ENCODE data around the gene ALPL.

The ALPL gene

DNA sequence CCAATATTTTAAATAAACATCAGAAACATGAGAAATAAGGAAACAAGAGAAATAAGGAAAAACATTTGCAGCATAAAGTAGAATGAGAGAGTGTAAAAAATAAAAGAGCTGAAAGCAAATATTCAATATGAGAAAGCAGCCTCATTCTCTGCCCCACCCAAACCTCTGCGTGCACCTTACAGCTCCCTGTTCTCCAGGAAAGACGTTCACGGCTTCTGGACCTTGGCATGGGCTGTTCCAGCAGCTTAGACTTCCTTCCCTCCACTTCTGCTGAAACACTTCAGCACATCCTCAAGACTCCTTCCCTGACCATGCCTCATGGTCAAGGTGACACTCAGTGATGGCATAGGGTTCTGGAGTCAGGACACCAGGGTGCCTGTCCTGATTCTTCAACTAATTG is 23.3 kb downstream of the ALPL start:
- no peak for DNase-seq

GRCh38 chr1:21532992-21533534 is 23.8 kb downstream of the ALPL start:
- no peak for DNase-seq

GRCh38 chr1:21534146-21534545 is 24.9 kb downstream of the ALPL start:
- DNase-seq: no peak

DNA sequence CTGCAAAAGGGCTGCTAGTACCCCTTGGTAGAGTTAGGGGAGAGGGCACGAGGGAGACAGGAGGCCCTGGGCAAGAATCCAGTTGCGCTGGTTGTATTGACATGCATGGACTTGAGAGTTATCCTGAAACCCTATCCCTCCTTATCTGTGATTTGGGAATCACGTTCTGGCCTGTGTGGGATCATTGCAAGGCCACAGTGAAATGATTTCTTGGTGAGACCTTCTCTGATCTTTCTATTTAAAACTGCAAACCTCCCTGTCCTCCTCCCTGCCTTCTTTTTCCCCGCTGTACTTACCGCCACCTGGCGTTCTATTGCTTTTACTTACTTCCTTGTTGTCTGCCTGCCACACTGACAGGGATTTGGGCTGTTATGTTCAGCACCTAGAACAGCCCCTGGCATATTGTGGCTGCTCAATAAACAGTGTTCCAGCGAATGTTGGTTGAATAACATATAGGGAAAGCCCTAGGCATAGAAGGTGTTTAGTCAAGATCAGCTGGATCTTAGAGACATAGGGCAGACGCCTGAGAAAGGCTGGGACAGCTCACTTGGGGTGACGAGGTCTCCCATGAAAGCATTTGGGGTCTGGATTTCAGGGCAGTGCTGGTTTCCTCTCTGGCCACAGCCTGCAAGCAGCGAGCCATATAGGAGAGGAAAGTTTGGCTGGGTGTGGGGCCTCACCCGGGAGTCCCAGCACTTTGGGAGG is 25.6 kb downstream of the ALPL start:
- peak; percentile 46 for DNase-seq

- DNase-seq: peak; percentile 57
Observed at GRCh38 chr1:21536218-21536617, 27.0 kb downstream of the ALPL start.

DNA sequence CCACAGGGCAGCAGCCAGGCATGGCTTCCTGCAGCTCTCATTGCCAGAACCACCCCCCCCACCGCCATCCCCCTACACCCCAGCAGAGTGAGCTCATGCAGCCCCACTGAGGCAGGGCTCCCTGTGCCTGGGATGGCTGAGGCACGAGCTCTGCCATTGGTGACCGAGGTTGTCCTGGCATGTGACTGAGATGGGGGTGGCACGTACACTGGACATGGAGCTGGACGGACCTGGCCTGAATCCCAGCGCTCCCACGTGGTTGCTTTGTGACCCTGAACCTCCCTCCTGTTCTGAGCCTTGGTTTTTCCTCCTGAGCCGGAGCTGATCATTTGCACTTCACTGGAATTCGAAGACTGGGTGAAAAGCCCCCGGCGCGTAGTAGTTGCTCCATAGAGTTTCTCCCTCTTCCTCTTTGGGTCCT is 28.3 kb downstream of the ALPL start:
- no peak for DNase-seq

DNA sequence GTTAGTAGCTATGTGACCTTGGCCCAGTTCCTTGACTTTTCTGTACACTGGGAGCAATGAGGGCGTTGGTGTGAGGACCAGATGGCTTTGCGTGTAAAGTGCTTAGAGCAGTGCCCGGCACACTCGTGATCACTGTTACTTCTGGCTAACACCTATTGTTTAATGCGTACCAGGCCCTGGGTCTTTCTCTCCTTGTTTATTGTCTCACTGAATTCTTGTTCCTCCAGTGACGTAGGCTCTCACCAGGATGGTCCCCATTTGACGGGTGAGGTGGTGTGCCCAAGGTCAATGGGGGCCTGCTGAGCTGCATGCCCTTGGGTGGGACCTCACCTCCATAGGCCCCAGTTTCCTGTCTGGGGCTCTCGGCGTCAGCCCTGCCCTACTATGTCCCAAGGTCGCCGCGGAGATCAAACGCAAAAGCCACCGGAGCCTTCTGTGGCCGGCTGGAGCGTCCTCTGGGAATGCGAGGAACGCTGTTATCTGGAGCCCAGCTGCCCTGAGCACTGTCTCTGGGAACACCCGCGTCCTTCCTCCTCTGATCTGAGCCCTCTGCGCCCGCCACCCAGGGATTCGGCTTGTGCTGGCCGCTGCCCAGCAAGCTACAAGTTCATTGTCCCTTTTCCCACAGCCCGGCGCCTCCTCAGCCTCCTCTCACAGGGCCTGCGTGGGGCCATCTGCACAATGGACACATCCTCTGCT is 28.9 kb downstream of the ALPL start:
- no peak for DNase-seq

DNA sequence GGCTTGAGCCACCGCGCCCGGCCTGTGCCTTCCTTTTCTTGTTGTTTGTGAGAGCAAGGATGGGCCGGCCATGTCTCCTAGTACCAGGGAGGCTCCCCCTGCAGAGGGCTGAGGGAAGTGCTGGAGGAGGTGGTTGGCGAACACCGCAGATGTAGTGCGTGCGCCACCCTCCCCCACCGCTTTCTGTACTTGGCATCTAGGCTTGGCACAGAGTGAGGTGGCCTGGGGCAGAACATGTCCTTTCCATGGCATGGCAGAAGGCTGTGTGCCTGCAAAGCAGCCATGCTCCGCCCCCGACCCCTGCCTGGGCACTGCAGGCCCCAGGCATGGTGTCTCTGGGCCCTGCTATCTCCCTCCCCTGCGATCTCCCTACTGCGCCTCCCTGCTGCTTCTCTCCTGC is 30.7 kb downstream of the ALPL start:
- DNase-seq: no peak

DNA sequence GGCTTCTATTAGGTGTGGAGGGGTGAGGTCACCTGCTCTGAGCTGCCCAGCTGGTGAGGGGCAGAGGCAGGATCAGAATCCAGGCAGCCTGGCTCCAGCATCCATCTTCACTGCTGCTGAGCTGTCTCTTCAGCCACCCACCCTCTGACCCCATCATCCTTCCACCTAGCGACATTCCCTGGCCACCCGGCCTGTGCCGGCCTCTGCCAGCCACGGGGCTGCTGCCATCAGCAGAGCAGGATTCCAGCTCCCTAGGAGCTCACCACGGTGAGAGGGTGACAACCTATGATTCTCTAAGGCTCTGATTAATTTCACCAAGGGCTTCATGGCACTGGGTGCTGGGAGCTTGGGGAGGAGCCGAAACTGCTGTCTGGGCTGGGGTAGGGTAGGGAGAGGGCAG is 32.1 kb downstream of the ALPL start:
- no peak for DNase-seq

- peak; percentile 82 for DNase-seq
Observed at GRCh38 chr1:21541835-21542234, 32.6 kb downstream of the ALPL start.

DNA sequence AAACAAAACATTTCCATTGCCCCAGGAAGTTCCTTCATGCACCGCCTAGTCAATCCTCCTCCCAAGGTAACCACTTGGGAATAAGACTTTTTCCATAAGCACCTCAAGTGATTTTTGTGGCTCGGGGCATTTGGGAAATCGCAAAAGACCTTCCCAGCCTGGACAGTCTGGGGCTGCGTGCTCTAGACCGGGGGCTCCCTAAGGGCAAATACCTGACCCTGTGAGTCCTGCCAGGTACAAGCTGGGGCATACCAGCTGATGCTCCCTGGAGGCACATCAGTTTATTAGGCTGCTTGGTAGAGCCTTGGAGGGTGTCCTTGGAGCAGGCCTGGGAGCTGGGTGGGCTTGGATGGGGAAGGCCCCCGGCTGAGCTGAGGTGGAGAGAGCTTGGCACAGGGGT is 34.4 kb downstream of the ALPL start:
- no peak for DNase-seq

DNA sequence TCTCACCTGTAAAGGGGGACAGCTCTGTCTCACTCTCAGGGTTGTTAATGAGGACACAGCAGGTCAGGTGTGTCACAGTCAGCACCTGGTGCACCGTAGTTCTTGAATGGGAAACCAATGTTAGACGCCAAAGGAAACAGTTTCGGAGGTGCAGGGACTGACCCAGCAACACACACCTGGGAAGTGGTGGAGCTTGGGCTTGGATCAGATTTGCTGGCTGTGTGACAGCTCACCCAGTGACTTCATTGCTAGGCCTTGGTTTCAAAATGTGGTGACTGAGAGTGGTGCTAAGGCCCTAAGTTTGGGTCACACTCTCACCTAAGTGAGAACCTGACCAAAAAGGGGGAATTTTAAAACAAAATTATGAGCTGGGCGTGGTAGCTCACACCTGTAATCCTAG is 34.9 kb downstream of the ALPL start:
- no peak for DNase-seq

DNA sequence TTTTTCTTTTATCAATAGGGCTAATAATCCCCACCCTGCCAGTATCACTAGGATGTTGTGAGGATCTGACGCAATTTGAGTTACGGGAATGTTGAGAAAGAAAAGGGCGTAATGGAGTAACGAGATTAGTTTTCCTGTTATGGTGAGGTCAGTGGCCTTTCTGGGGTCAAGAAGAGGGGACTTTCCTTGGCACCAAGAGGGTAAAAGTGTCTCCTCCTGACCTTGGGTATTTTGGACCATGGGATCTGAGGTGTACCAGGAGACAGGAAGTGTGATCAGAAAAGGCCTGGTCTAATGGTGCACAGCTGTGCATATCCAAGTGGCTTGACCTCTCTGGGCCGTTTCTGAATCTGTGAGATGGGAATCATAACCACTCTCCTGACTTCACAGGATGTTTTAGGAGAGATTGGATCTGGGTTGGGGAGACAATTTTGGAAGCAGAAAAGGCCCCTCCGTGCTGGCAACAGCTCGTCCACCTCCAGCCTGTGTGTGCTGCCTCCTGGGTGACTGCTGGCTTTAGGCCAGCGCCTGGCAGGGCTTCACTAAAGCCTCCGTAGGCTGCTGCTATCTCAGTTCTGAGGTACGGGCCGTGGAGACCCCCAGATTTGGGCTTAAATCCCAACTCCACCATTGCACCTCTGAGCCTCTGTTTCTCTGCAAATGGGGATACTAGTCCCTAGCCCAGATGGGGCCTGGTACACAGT is 37.1 kb downstream of the ALPL start:
- DNase-seq: no peak

DNA sequence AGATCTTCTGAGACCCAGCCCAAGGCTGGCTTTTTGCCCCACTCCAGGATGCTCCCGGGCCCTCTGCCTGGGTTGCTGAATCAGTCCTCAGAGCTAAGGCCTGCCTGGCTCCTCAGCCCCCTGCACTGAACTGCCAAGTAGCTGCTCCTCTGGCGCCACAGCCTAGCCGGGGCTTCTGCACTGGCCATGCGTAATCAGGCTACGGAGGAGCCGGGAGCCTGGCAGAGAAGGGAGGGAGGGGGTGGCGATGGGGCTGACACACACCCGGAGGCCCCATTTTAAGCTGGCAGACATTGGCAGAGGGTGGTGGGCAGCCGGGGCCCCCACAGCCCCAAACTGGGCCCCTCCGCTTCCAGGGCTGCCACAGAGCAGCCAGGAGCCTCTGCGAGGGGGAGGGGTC is 38.7 kb downstream of the ALPL start:
- peak; percentile 19 for DNase-seq

GRCh38 chr1:21550097-21550496 is 40.9 kb downstream of the ALPL start:
- no peak for DNase-seq

GRCh38 chr1:21550866-21551475 is 41.7 kb downstream of the ALPL start:
- DNase-seq: no peak

- no peak for DNase-seq
Observed at GRCh38 chr1:21552715-21553114, 43.5 kb downstream of the ALPL start.

- no peak for DNase-seq
Observed at GRCh38 chr1:21553116-21553926, 44.1 kb downstream of the ALPL start.

- DNase-seq: no peak
Observed at GRCh38 chr1:21559788-21560567, 50.8 kb downstream of the ALPL start.

DNA sequence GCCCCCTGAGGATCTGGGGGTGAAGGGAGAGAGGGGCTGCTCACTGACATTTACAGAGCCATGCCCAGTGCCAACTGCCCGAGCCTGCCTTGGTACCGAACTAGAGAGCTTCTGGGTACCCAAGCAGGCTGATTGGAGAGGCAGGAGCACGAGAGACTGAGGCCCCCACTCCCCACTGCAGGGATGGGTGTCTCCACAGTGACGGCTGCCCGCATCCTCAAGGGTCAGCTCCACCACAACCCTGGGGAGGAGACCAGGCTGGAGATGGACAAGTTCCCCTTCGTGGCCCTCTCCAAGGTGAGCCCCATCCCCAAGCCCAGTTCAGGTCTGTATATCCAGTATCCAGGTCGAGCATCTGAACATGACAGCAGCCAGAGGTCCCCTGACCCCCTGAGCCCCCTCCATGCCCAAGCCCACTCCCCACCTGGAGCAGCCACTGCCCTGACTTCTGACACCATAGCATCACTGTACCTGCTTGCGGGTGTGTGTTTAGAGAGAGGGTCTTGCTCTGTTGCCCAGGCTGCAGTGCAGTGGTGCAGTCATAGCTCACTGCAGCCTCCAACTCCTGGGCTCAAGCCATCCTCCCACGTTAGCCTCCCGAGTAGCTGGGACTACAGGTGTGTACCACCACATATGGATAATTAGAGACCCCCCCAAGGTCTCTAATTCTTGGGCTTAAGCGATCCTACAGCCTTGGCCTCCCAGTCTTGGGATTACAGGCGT is 51.9 kb downstream of the ALPL start:
- no peak for DNase-seq

DNA sequence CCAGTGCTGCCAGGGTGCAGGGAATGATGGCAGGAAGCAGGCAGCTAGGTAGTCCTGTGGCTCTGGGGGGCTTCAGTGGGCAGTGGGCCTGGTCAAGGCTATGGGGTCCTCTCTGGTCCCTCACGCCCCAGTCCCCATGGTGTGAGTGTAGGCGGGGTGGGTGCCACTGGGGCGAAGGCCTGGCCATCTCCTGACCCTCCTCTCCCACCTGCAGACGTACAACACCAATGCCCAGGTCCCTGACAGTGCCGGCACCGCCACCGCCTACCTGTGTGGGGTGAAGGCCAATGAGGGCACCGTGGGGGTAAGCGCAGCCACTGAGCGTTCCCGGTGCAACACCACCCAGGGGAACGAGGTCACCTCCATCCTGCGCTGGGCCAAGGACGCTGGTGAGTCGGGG is 53.7 kb downstream of the ALPL start:
- no peak for DNase-seq
